Transverse colon (tissue), 4 donors: ENCODE measurements around the gene TOX2. TPM values are rescaled to one million over a fixed set of nuclear protein-coding genes. Genes with fewer than 3 reads are reported as not detected.
"Not testable (repeated sequence)": the region's sequence is repeated elsewhere in the genome, so short reads cannot be mapped to it uniquely, and the experiment has no call there.

Source experiments
- DNase-seq: peaks from one replicate; pipeline ENCODE4 v3.0.0-alpha.2; 2019
- H3K27ac ChIP-seq, 4 donors: fragments of 200-600 bp; sonication (generic); 2 replicates each; pipeline ENCODE4 v1.5.1; 2016 to 2018; ENCODE audit warnings: inconsistent platforms in 4 of 4
- H3K27me3 ChIP-seq: fragments of 200-600 bp; sonication (generic); 2 replicates; pipeline ENCODE4 v1.5.1; 2017; ENCODE audit warnings: inconsistent platforms
- H3K36me3 ChIP-seq, 4 donors: fragments of 200-600 bp; sonication (generic); 2 replicates each; pipeline ENCODE4 v1.5.1; 2017 to 2019; ENCODE audit warnings: inconsistent platforms in 4 of 4
- H3K4me1 ChIP-seq, 4 donors: fragments of 200-600 bp; sonication (generic); 2 replicates each; pipeline ENCODE4 v1.5.1; 2017 to 2020; ENCODE audit warnings: inconsistent platforms in 4 of 4
- H3K4me3 ChIP-seq, 4 donors: fragments of 200-600 bp; sonication (generic); 1 replicate in 1 of 4; 2 replicates in 3 of 4; pipeline versions ENCODE4 v1.5.1 to v1.6.1; 2017 to 2019; ENCODE audit warnings: inconsistent platforms in 4 of 4
- H3K9me3 ChIP-seq, 2 donors: fragments of 200-600 bp; sonication (generic); 2 replicates each; pipeline ENCODE4 v1.5.1; 2017 to 2019; ENCODE audit warnings: inconsistent platforms in 2 of 2
- EP300 ChIP-seq: sonication (generic); formaldehyde crosslinking; IDR thresholded peaks from one replicate; pipeline ENCODE4 v1.6.1; 2017; ENCODE audit warnings: antibody characterized with exemption, low read depth
- POLR2A ChIP-seq: fragments of 450-650 bp; IDR thresholded peaks from one replicate; pipeline ENCODE4 v1.6.1; 2016; ENCODE audit warnings: antibody characterized with exemption, mild to moderate bottlenecking, moderate library complexity
- POLR2AphosphoS5 ChIP-seq, 3 donors: sonication (generic); formaldehyde crosslinking; IDR thresholded peaks; one replicate each; pipeline ENCODE4 v1.6.1; 2016; ENCODE audit warnings: antibody characterized with exemption in 3 of 3
- WGBS, 2 donors: methylation state at CpG; one replicate each; pipeline ENCODE4 v1.1.5; 2018; ENCODE audit warnings: low coverage in 1 of 2; 5-methylcytosine and 5-hydroxymethylcytosine counted together
- in situ Hi-C, 4 donors: fragments of 200-750 bp; cut with MboI; loops; one replicate each; pipeline versions ENCODE4 v1.15.0 to v1.15.1; 2017; ENCODE audit warnings: low sequenced_read_pairs in 3 of 4, low pct_ligation_motif_present in 1 of 4, low pct_unique_long_range_greater_than_20kb in 1 of 4
- intact Hi-C: fragments of 100-400 bp; cut with DNase I; formaldehyde crosslinking; loops from one replicate; pipeline ENCODE4 v1.15.1; 2023; ENCODE audit warnings: low total_unique reads
- total RNA-seq, 4 donors: library from RNA; depleted of rRNA; stranded (reverse); fragments of >200 nt; gene quantifications; one replicate each; pipeline ENCODE4 v1.1.0, GENCODE V29; 2016
- TF ChIP-seq, protein P1 (sequence below), 5 experiments: fragments of 200-600 bp in 3 of 5; fragments of 450-650 bp in 2 of 5; sonication (generic) in 3 of 5; IDR thresholded peaks; 1 replicate in 2 of 5; 2 replicates in 3 of 5; pipeline ENCODE4 v1.5.1; 2016 to 2017; ENCODE audit warnings: antibody characterized with exemption in 5 of 5, inconsistent platforms in 3 of 5, mild to moderate bottlenecking in 2 of 5, moderate library complexity in 1 of 5

Gene TOX2
- total RNA-seq, 4 donors from 2014 or later: 1.5 to 15.7 (median 6.8) TPM

DNA sequence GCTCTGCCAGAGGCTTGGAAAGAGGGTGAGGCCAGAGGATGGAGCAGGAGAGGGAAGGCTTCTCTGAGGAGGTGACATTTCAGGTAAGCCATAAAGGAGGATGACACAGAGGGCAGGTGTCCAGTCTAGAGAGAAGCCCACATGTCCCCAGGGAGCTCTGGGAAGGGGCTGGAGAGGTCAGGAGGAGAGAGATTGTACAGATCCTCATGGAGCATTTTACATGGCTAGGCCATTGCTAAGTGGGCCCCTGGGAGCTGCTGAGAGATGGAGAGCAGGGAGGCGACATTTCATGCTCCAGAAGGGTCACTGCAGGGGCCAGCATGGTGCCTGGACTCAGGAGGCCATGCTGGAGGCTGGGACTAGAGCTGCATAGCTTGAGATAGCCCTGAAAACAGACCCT lies 124.5 kb downstream of the TOX2 start:
- Histone ChIP-seq H3K4me3 (no peak overlapping the region), H3K9me3 (no peaks in the 10 kb centered on the region), H3K36me3 (no peaks in the 10 kb centered on the region), H3K27me3 (peaks cover 3% of the 10 kb centered on the region), H3K4me1 (no peaks in the 10 kb centered on the region), H3K27ac (no peak overlapping the region)
- in situ Hi-C loops: no loop called here
- TF ChIP-seq POLR2AphosphoS5 (IDR thresholded peaks at IDR 0.05): no peak
- no peak for TF ChIP-seq EP300
- TF ChIP-seq POLR2A: no peak
- TF ChIP-seq, protein P1, sequence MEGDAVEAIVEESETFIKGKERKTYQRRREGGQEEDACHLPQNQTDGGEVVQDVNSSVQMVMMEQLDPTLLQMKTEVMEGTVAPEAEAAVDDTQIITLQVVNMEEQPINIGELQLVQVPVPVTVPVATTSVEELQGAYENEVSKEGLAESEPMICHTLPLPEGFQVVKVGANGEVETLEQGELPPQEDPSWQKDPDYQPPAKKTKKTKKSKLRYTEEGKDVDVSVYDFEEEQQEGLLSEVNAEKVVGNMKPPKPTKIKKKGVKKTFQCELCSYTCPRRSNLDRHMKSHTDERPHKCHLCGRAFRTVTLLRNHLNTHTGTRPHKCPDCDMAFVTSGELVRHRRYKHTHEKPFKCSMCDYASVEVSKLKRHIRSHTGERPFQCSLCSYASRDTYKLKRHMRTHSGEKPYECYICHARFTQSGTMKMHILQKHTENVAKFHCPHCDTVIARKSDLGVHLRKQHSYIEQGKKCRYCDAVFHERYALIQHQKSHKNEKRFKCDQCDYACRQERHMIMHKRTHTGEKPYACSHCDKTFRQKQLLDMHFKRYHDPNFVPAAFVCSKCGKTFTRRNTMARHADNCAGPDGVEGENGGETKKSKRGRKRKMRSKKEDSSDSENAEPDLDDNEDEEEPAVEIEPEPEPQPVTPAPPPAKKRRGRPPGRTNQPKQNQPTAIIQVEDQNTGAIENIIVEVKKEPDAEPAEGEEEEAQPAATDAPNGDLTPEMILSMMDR (IDR thresholded peaks at IDR 0.05): no peak
- WGBS, 2 donors: 83% methylated on average over 1 of the region's 1 CpG; no CpG with 5 or more reads in 1 of the 2 donors
- DNase-seq: no peak
- intact Hi-C loops: no loop called here

DNA sequence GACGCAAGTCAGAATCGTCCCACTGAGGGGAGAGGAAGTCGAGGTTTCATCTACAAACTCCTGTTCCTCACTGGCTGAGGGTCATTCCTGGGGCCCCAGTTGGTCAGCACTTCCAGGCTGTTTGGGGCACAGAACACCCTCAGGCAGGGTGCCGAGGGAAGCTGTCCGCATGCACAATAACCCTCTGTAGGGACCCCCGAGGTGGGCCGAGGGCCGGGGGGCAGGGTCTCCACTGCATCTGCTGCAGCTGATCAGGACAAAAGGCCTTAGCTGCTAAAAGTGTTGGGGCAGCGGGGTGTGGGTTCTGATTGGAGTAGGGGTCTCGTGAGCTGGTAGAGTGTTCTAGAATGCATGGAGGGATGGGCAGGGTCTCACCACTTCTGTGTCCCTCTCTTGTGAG lies 125.1 kb downstream of the TOX2 start:
- H3K36me3 ChIP-seq: no peaks in the 10 kb centered on the region
- intact Hi-C loops (no loop called here), in situ Hi-C loops (no loop called here)
- DNase-seq: no peak
- 80% methylated on average over 10 of the region's 10 CpGs; no CpG with 5 or more reads in 1 of the 2 donors for WGBS, 2 donors
- no peak overlapping the region for H3K4me3 ChIP-seq
- no peaks in the 10 kb centered on the region for H3K4me1 ChIP-seq
- H3K9me3 ChIP-seq: no peaks in the 10 kb centered on the region
- no peak for TF ChIP-seq EP300
- no peak for TF ChIP-seq POLR2A
- no peak for TF ChIP-seq POLR2AphosphoS5 (IDR thresholded peaks at IDR 0.05)
- TF ChIP-seq, protein P1 (IDR thresholded peaks at IDR 0.05): no peak
- peaks cover 3% of the 10 kb centered on the region for H3K27me3 ChIP-seq
- no peak overlapping the region for H3K27ac ChIP-seq

DNA sequence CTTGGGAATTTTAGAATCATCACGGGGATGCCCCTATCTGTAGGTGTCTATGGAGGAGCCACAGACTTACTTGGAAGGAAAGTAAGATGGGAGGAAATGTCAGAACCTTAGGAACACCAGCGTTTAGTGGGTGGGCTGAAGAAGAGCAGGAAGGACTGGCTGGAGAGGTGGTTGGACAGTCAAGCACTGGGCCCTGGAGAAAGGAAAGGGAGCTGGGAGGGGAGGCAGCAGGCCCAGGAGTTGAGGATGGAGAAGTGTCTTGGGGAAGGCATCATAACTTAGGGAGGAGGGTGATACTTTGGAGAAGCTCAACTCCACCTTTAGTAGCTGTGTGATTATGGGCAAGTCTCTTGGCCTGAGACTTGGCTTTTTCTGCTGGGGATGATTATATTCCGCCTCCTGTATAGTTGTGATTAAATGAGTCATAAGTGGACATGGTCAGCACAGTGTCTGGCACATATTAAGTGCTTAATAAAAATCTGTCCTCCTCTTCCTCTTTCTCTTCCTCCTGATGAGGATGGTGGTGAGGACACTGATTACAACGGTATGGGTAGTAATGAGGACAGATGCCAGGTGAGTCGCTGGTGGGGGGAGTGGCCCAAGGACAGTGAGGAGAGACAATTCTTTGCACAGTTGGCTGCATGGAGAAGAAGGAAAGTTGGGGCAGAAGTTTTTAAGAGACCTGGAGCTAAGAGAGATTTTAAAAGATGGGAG lies 125.7 kb downstream of the TOX2 start:
- Histone ChIP-seq H3K27ac (no peak overlapping the region), H3K27me3 (peaks cover 3% of the 10 kb centered on the region), H3K4me3 (no peak overlapping the region), H3K4me1 (no peaks in the 10 kb centered on the region), H3K36me3 (no peaks in the 10 kb centered on the region), H3K9me3 (no peaks in the 10 kb centered on the region)
- no peak for DNase-seq
- in situ Hi-C loops (no loop called here), intact Hi-C loops (no loop called here)
- TF ChIP-seq POLR2A: no peak
- TF ChIP-seq, protein P1 (IDR thresholded peaks at IDR 0.05): no peak
- no peak for TF ChIP-seq POLR2AphosphoS5 (IDR thresholded peaks at IDR 0.05)
- TF ChIP-seq EP300: no peak
- 81 to 85% methylated on average over 4 to 5 of the region's 5 CpGs for WGBS, 2 donors

DNA sequence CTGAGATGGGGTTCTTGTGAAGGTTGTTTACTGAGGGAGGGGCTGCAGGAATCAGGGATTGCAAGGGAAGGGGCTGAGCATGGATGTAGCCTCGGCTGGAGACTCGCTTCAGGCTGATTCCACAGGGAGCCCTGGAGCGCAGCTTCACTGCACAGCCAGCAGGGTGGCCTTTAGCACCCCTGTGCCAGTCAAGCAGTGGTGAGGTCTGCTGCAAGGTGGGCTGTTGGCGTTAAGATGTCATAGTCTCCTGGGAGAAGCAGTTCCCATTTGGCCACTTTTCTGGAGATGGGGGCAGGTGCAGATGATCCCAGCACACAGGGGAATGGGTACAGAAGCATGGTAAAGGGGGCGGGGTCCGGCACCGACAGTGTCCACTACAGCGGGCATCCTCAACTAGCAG lies 126.3 kb downstream of the TOX2 start:
- no peaks in the 10 kb centered on the region for H3K36me3 ChIP-seq
- H3K27me3 ChIP-seq: peaks cover 3% of the 10 kb centered on the region
- no peaks in the 10 kb centered on the region for H3K4me1 ChIP-seq
- no peaks in the 10 kb centered on the region for H3K9me3 ChIP-seq
- WGBS, 2 donors: 94% methylated on average over 8 of the region's 8 CpGs; no CpG with 5 or more reads in 1 of the 2 donors
- in situ Hi-C loops: no loop called here
- intact Hi-C loops: no loop called here
- no peak for TF ChIP-seq POLR2AphosphoS5 (IDR thresholded peaks at IDR 0.05)
- no peak for TF ChIP-seq EP300
- TF ChIP-seq POLR2A: no peak
- TF ChIP-seq, protein P1 (IDR thresholded peaks at IDR 0.05): no peak
- no peak for DNase-seq
- no peak overlapping the region for H3K27ac ChIP-seq
- no peak overlapping the region for H3K4me3 ChIP-seq

DNA sequence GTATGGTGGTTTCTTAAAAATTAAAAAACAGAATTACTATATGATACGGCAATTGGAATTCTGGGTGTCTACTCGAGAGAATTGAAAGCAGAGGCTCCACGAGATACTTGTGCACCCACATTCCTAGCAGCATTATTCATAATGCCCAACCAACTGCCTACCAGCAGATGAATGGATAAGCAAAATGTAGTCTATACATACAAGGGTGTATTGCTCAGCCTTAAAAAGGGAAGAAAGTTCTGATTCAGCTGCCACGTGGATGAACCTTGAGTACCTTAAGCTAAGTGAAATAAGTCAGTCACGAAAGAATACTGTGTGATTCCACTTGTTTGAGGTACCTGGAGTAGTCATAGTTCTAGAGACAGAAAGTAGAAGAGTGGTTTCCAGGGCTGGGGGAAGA lies 130.1 kb downstream of the TOX2 start:
- H3K36me3 ChIP-seq, H3K27ac ChIP-seq, intact Hi-C loops, DNase-seq, H3K4me3 ChIP-seq, H3K4me1 ChIP-seq, in situ Hi-C loops, H3K27me3 ChIP-seq, H3K9me3 ChIP-seq: not testable (repeated sequence)
- WGBS, 2 donors: 89 to 100% methylated on average over 1 to 5 of the region's 5 CpGs
